SKM-1 treated with dmso at 0.1 percent for 144 hours (cell line): ENCODE data around the gene TEAD4.

ENCODE experiments used
- DNase-seq: peaks from one replicate; lab custom pipeline; 2025; ENCODE audit not compliant: unreplicated experiment; lab: John Stamatoyannopoulos, UW

Gene TEAD4

GRCh38 chr12:3028108-3028507 lies 68.9 kb downstream of the TEAD4 start:
- no peak for DNase-seq

- DNase-seq, result no peak
Measured at GRCh38 chr12:3030821-3031429, 71.7 kb downstream of the TEAD4 start.

DNA sequence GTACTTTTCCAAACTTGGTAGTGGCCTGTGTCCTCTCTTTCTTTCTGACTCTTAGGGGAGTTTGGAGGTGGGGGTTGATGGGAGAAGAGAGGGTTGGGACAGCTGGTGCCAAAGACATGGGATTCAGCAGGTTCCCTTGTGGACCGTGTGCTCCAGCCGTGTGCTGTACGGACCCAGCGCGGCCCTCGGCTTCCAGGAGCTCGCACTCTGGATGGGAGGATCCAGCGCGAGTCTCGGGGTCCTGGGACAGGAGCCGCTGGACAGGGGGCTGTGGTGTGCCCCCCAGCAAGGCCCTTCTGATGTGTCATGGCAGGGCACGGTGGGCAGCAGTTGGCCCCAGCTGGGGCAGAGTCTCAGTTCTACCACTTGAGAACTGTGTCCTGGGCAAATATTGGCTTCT lies 73.0 kb downstream of the TEAD4 start:
- no peak for DNase-seq

- no peak for DNase-seq
Measured at GRCh38 chr12:3032770-3033538, 73.8 kb downstream of the TEAD4 start.

DNA sequence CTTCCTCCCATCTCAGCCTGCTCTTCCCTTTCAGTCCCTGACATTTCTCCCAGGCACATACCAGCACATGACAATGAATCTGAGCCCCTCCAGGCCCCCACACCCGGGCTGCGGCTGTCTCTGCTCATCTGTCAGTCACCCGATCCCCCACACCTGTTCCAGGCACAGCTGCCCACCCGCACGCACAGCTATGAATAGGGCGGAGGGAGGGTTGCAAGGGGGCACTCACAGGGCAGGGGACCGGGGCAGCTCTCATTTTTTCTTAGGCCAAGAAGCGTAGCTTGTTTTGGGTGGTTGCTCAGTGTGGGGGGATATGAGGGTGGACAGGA lies 74.3 kb downstream of the TEAD4 start:
- DNase-seq, result no peak

DNA sequence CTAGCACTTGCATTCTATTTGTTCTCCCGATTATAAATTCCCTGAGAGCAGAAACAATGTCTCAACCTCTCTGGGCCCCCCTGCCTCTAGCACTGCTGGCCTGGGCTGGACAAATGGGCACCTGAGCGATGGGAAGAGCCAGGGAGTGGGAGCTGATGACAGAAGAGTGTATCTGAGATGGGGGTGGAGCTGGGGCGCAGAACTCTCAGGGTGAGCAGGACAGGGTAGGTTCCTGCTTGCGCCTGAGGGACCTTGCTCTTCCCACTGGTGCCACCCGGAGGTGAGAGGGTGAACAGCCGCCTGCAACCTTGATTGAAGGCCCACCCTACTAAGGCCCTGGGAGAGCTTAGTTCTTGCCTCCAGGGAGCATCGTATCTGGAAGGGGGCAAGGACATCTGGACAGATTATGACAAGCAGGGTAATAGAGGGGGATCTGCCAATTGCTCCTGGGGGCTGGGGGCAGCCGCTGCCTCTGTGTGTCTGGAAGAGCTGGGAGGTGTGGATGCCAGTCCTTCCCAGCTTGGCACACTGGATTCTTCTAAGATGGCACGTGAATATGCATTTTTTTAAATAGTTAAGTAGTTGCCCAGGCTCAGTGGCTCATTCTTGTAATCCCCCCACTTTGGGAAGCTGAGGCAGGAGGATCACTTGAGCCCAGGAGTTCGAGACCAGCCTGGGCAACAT lies 75.0 kb downstream of the TEAD4 start:
- DNase-seq, result peak; percentile 1

DNA sequence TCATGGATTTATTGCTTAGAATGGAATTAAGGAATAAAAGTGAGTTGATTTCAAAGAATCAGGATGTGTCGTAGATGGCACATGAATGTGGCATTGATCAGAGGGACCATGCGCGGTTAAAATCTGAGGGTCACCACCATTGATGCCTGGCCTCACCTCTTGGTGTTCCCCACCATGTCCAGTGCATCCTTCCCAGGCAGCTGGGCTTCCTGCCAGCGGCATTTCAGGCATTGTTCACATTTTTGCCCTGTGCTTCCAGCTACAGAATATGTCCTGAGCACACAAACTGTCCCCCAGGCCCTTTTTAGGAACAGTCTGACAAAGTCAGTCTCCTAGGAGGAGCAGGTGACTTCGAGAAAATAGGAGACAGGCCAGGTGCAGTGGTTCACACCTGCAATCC lies 76.0 kb downstream of the TEAD4 start:
- no peak for DNase-seq

DNA sequence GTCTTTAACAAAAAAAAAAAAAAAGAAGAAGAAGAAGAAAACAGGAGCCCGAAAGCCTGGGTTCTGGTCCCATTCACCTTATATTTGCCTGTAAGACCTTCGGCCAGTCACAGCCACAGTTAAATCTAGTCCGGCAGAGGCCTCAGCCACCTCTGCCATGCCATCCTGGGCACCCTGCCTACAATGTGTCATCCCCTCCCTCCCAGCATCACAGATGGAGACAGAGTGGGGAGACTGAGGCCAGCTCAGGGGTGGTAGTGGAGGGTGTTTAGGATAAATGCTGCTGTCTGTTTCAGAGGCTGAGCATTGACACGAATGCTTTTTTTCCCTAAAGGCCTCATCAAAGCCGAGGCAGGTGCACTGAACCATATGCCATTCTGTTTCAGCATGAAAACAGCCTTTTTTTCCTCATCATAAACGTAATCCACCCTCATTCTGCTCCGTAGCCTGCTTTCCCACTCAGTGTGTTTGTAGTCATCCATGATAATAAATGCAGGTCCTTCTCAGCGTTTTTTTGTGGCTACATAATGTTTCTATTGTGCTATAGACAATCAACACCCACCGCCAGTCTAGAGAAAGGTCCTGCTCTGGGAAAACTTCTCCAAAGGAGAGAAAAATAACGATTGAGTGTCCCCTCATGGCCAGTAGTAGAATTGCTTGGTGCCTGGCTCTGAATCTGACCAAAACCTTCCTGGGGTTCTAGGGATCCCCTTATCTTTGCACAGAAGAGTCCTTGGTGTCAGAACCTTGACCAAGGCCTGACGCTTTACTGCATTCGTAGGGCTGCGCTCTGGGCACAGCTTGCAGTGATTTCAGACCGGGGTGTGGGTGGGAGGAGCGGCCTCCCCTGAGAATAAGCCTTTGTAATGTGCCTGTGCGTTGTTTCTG lies 76.9 kb downstream of the TEAD4 start:
- DNase-seq, result no peak

GRCh38 chr12:3036901-3037600 lies 77.9 kb downstream of the TEAD4 start:
- DNase-seq, result no peak

DNA sequence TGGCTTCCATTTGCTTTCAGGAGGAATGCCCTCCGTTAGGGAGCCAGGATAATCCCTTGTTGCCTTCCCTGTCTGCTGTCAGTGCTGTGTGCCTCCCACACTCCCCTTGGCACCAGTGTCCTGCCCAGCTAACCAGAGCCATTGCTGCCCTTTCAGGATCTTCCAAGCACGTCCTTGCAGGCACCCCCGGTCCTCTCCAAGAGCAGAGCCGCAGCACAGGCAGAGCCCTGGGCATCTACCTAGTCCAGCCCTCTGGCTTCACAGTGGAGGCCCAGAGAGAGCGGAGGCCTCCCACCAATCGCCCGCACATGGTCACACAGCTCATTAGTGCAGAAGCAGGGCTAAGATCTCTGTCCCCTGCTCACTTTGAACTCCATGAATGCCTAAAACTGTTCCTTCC lies 79.0 kb downstream of the TEAD4 start:
- DNase-seq, result no peak

- DNase-seq, result no peak
Measured at GRCh38 chr12:3038926-3039510, 79.8 kb downstream of the TEAD4 start.

- DNase-seq, result no peak
Measured at GRCh38 chr12:3040026-3040656, 80.9 kb downstream of the TEAD4 start.

- no peak for DNase-seq
Measured at GRCh38 chr12:3040663-3041544, 81.7 kb downstream of the TEAD4 start.

- DNase-seq, result peak; percentile 38
Measured at GRCh38 chr12:3041558-3042164, 82.5 kb downstream of the TEAD4 start.

DNA sequence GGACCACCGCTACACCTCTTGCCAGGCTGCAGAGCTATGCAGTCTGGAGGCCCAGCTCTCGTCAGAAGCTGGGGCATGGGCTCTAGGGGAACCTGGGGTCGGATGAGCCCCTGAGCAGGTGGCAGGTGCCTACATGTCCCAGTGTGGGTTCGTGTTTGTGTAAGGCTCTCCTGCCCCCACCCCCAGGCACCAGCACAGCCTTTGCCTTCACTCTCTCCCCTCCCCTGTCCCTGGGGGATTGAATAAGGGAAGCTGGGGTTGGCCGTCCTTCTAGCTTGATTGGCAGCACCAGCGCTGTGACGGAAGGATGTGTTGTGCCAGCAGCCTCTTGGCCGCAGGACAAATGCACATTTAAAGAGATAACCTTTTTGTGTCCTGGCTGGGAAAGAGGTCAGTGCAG lies 83.2 kb downstream of the TEAD4 start:
- DNase-seq, result no peak

- no peak for DNase-seq
Measured at GRCh38 chr12:3042826-3043225, 83.6 kb downstream of the TEAD4 start.

GRCh38 chr12:3043406-3043805 lies 84.2 kb downstream of the TEAD4 start:
- no peak for DNase-seq

DNA sequence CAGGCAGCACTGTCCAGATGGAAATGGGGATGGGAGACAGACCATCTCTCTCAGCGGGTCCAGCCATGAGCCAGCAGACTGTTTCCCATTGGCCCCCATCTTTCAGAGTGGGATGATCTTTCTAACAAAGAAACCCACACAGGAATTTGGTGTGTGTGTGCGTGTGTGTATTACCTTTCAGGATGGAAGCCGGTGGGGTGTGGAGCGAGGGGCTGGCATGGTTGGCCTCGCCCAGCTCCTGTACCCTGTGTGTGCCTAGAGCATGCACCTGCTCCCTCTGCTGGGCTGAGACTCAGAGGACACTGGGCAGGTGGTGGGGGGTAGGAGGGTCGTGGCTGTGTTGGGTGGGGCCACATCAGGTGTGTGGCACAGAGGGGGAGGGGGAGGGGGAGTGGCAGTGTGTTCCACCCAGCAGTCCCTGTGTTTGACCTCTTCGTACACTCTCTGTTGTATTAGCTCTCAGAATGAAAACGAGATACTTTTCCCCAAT lies 85.0 kb downstream of the TEAD4 start:
- DNase-seq, result no peak
